Activated B cell treated with CpG ODN at 0.5 μM for 24 hours (primary cell): ENCODE data around the gene TEX264. TPM values are rescaled to one million over a fixed set of nuclear protein-coding genes. Genes with fewer than 3 reads are reported as not detected.

Experiments used
- ATAC-seq: fragments of 200-7000 bp; cut with Tn5 transposase; one replicate; pipeline ENCODE4 v1.10.0; 2021; ENCODE audit warnings: low read depth, mild to moderate bottlenecking, moderate library complexity
- CTCF ChIA-PET: fragments of 350-600 bp; sonication (Branson Sonifier 250); formaldehyde crosslinking; loops from one replicate; lab custom pipeline; 2021; ENCODE audit warnings: antibody characterized with exemption; lab: Charles Lee
- POLR2A ChIA-PET: fragments of 350-600 bp; sonication (Branson Sonifier 250); formaldehyde crosslinking; loops from one replicate; lab custom pipeline; 2021; ENCODE audit warnings: antibody characterized with exemption; lab: Charles Lee
- DNase-seq: peaks from one replicate; pipeline ENCODE4 v3.0.0; 2022
- H3K27ac Mint-ChIP-seq: one replicate; pipeline ENCODE4 v1.8.0; 2020; ENCODE audit warnings: mixed read lengths
- H3K27me3 Mint-ChIP-seq: one replicate; pipeline ENCODE4 v1.8.0; 2021; ENCODE audit warnings: mixed read lengths
- H3K36me3 Mint-ChIP-seq: one replicate; pipeline ENCODE4 v1.8.0; 2021; ENCODE audit warnings: low read depth, mixed read lengths
- H3K4me1 Mint-ChIP-seq: one replicate; pipeline ENCODE4 v1.8.0; 2021; ENCODE audit warnings: mixed read lengths
- H3K4me3 Mint-ChIP-seq: one replicate; pipeline ENCODE4 v1.8.0; 2020; ENCODE audit warnings: mild to moderate bottlenecking, mixed read lengths
- H3K9me3 Mint-ChIP-seq: one replicate; pipeline ENCODE4 v1.8.0; 2020; ENCODE audit warnings: mixed read lengths
- intact Hi-C: fragments of 100-400 bp; cut with micrococcal nuclease; formaldehyde crosslinking; loops from one replicate; pipeline ENCODE4 v1.15.1; 2024
- total RNA-seq: library from RNA; stranded (reverse); gene quantifications from 2 replicates; pipeline ENCODE4 v1.2.3, GENCODE V29; 2022
- TF ChIP-seq, protein P1 (sequence below): fragments of 200-600 bp; IDR thresholded peaks from one replicate; pipeline ENCODE4 v1.8.0; 2022; ENCODE audit warnings: antibody characterized with exemption, mild to moderate bottlenecking

Gene TEX264, protein sequence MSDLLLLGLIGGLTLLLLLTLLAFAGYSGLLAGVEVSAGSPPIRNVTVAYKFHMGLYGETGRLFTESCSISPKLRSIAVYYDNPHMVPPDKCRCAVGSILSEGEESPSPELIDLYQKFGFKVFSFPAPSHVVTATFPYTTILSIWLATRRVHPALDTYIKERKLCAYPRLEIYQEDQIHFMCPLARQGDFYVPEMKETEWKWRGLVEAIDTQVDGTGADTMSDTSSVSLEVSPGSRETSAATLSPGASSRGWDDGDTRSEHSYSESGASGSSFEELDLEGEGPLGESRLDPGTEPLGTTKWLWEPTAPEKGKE
- total RNA-seq, result 24.1 and 24.4 TPM in 2 replicates

DNA sequence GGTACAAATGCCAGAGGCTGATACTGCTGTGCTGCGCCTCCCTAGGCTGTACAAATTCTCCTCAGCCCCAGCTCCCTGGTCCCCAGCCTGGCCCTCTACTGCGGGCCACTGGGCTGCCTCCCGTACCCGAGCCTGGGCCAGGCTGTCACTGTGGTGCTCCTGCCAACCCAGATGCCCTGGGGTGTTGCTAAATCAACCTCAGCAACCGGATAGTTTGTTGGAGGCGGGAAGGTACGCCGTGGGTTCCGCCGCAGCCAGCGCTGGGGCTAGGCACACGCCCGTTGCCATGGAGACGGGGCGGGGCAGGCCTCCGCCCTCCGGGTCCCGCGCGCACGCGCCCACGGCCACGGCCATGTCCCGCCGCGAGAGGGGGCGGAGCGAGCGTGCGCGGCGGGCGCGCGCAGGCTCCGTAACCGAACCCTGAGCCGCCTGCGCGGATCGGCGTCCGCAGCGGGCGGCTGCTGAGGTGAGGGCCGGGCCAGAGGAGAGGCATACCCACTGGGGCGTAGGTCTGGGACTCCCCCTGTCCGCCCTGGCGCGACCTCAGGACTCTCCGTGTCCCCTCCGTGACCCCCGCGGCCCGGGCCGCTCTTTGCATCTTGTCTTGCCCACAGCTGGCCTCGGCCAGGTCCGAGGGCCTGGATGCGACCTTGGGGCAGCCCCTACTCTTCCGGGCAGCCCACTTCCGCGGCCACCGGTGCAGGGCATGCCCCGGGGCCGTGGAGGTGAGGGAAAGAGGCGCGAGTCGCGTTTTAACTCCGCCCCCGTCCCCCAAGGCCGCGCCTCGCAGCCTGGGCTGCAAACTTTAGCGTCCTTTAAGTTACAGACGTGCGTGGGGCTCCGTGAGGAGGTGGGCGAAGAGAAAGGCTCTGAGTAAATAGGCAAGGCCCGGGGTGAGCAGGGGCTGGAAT is at the start of gene TEX264:
TSS of gene TEX264 (plus strand) at position 430 of the 911 bp plus-strand sequence. CDS start 3,053 bp downstream, outside the sequence.
- ChIA-PET CTCF (interaction anchor here (1.3 to 6.7 kb wide), 6 partner anchors 10 to 281 kb away, joined by 3 to 89 read pairs (median 12); partner anchors contain the start of gene DCAF1), POLR2A (interaction anchor here (0.6 to 7.7 kb wide), 9 partner anchors 11 to 1700 kb away, joined by 3 to 94 read pairs (median 10); partner anchors contain the start of genes ABHD14A, DCAF1, MANF and RAD54L2)
- TF ChIP-seq, protein P1, sequence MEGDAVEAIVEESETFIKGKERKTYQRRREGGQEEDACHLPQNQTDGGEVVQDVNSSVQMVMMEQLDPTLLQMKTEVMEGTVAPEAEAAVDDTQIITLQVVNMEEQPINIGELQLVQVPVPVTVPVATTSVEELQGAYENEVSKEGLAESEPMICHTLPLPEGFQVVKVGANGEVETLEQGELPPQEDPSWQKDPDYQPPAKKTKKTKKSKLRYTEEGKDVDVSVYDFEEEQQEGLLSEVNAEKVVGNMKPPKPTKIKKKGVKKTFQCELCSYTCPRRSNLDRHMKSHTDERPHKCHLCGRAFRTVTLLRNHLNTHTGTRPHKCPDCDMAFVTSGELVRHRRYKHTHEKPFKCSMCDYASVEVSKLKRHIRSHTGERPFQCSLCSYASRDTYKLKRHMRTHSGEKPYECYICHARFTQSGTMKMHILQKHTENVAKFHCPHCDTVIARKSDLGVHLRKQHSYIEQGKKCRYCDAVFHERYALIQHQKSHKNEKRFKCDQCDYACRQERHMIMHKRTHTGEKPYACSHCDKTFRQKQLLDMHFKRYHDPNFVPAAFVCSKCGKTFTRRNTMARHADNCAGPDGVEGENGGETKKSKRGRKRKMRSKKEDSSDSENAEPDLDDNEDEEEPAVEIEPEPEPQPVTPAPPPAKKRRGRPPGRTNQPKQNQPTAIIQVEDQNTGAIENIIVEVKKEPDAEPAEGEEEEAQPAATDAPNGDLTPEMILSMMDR, result no peak
- DNase-seq (peak; percentile 95), ATAC-seq (peak; percentile 85)
- Mint-ChIP-seq H3K4me3 (peak within 1 kb of the TSS; percentile 89), H3K27ac (peak within 1 kb of the TSS; percentile 89), H3K27me3 (no peaks in the 10 kb centered on the region), H3K36me3 (peaks cover 18% of the 10 kb centered on the region), H3K9me3 (no peaks in the 10 kb centered on the region), H3K4me1 (peaks cover 55% of the 10 kb centered on the region)
- intact Hi-C loops, result loop anchor here (1.0 to 5.0 kb wide), 8 partner anchors 11 to 1949 kb away; partner anchors contain the start of genes C3orf18, GMPPB, HEMK1 and PARP3

DNA sequence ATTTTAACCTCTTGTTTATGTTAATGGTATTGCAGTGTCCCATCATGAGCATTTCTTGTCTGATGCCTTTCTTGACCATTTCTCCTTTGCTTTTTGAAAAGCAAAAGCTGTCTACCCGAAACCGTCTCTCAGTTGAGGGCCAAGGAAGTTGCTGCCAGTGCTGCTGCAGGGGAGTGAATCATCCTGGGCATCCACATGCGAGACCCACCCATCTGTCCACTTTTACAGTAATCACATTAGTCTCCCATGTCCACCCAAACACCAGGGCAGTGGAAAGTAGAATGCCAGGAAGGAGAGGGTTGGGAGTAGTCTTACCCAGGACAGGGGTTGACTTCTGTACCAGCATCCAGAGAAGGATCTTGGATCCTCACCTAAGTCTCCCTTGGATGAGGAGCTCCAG is 48.6 kb upstream of the TEX264 start:
- Mint-ChIP-seq H3K27me3 (no peaks in the 10 kb centered on the region), H3K27ac (no peak overlapping the region), H3K9me3 (no peaks in the 10 kb centered on the region), H3K4me1 (peaks cover 5% of the 10 kb centered on the region), H3K4me3 (no peak overlapping the region), H3K36me3 (peaks cover 20% of the 10 kb centered on the region)
- ATAC-seq, result no peak
- POLR2A ChIA-PET, result no interaction called here
- no peak for DNase-seq
- intact Hi-C loops, result no loop called here
- CTCF ChIA-PET, result no interaction called here
- TF ChIP-seq, protein P1, result no peak

DNA sequence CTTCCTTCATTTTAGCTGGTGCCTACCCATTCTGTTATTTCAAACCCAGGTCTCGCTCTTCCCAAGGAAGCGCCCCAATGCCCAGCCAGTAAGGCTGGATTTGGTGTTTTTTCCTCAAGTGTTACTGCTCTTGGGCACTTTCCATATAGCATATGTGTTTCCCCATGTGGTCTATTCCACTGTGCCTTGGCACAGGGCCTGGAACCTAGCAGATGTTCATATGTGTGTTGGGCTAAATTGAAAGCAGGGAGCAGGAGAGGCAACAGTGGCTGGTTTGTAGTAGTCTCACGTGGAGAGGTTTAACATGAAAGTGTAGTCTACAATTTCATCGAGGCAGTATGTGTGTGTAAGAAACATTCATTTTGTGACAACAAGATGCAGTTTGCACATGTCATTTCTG is 48.2 kb upstream of the TEX264 start:
- H3K27ac Mint-ChIP-seq, result no peak overlapping the region
- no peak for DNase-seq
- H3K4me1 Mint-ChIP-seq, result peaks cover 5% of the 10 kb centered on the region

DNA sequence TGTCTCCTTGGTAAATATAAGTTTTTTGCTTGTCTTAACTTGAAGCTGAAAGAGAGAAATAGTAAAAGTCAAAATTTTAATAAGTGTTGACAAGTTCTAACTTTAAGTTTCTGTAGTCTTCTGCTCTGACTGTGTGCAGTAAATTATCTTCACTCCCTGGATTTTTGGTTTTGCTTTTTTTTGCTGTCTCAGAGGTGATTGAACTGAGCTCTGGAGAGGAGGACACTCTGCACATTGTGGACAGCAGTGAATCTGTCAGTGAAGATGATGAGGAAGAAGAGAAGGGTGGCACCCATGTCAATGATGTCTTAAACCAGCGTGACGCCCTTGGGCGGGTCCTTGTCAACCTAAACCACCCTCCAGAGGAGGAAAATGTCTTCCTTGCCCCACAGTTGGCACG is 40.5 kb upstream of the TEX264 start:
- DNase-seq (no peak), ATAC-seq (no peak)
- no peaks in the 10 kb centered on the region for H3K27me3 Mint-ChIP-seq
- TF ChIP-seq, protein P1, result no peak
- ChIA-PET POLR2A (no interaction called here), CTCF (interaction anchor here (1.2 kb wide), 1 partner anchor 47 kb away, joined by 4 read pairs; no protein-coding TSS in a partner anchor)
- no peak overlapping the region for H3K4me3 Mint-ChIP-seq
- no peaks in the 10 kb centered on the region for H3K9me3 Mint-ChIP-seq
- peaks cover 67% of the 10 kb centered on the region for H3K36me3 Mint-ChIP-seq
- H3K27ac Mint-ChIP-seq, result no peak overlapping the region
- no peaks in the 10 kb centered on the region for H3K4me1 Mint-ChIP-seq
- intact Hi-C loops, result no loop called here

More for the DNA sequence above, 48.2 kb upstream of the TEX264 start:
- ChIA-PET POLR2A (interaction anchor here (0.5 kb wide), 1 partner anchor 1649 kb away, joined by 3 read pairs; no protein-coding TSS in a partner anchor), CTCF (no interaction called here)
- no peaks in the 10 kb centered on the region for H3K27me3 Mint-ChIP-seq
- peaks cover 24% of the 10 kb centered on the region for H3K36me3 Mint-ChIP-seq
- no peak for ATAC-seq
- H3K9me3 Mint-ChIP-seq, result no peaks in the 10 kb centered on the region
- TF ChIP-seq, protein P1, result no peak
- no peak overlapping the region for H3K4me3 Mint-ChIP-seq
- intact Hi-C loops, result no loop called here
